Panc1 (cell line): ENCODE results near the gene IQCN. TPM values are rescaled to one million over a fixed set of nuclear protein-coding genes. Genes with fewer than 3 reads are reported as not detected.

ENCODE experiments used
- ATAC-seq: fragments of 200-7000 bp; cut with Tn5 transposase; 2 replicates; pipeline ENCODE4 v1.9.1; 2020; ENCODE audit warnings: mild to moderate bottlenecking, moderate library complexity
- BruUV-seq: library from RNA; stranded (reverse); fragments of 400-500 nt; replicated peaks from 2 replicates; lab custom pipeline; 2021; lab: Mats Ljungman, UMichigan
- CTCF ChIA-PET: fragments of 300-600 bp; sonication (Branson Sonifier 250); formaldehyde crosslinking; loops from one replicate; lab custom pipeline; 2022; ENCODE audit warnings: antibody characterized with exemption; lab: Charles Lee
- POLR2A ChIA-PET: fragments of 300-600 bp; sonication (Branson Sonifier 250); formaldehyde crosslinking; loops from one replicate; lab custom pipeline; 2022; ENCODE audit warnings: antibody characterized with exemption; lab: Charles Lee
- DNase-seq: peaks from one replicate; pipeline ENCODE4 v3.0.0-alpha.2; 2010; ENCODE audit warnings: low read depth, low spot score
- H3K27ac ChIP-seq: 2 replicates; pipeline ENCODE4 v1.5.1; 2011; ENCODE audit warnings: mild to moderate bottlenecking, low read length, inconsistent platforms
- H3K27me3 ChIP-seq: fragments of 200-500 bp; sonication (Bioruptor generic); 2 replicates; pipeline ENCODE4 v1.6.0; 2014; ENCODE audit warnings: low read length, inconsistent platforms; ENCODE audit not compliant: control insufficient read depth, insufficient read depth
- H3K36me3 ChIP-seq: fragments of 200-500 bp; sonication (Bioruptor generic); 2 replicates; pipeline ENCODE4 v1.5.1; 2014; ENCODE audit warnings: inconsistent platforms, mild to moderate bottlenecking, low read length, moderate library complexity; ENCODE audit not compliant: control insufficient read depth, insufficient read depth
- H3K4me1 ChIP-seq: 2 replicates; pipeline ENCODE4 v1.5.1; 2011; ENCODE audit warnings: inconsistent platforms, mild to moderate bottlenecking, low read length, moderate library complexity; ENCODE audit not compliant: control insufficient read depth, insufficient read depth
- H3K4me3 ChIP-seq, 2 experiments: 2 replicates each; pipeline ENCODE4 v1.5.1; 2011 to 2012; ENCODE audit warnings: low read depth in 2 of 2, low read length in 2 of 2, mild to moderate bottlenecking in 2 of 2, inconsistent platforms in 1 of 2, moderate library complexity in 1 of 2
- H3K9me3 ChIP-seq: fragments of 200-500 bp; sonication (Bioruptor generic); 2 replicates; pipeline ENCODE4 v1.5.1; 2014; ENCODE audit warnings: low read depth, mild to moderate bottlenecking, inconsistent platforms, low read length, moderate library complexity; ENCODE audit not compliant: control insufficient read depth, insufficient read depth
- CTCF ChIP-seq: fragments of 450-650 bp; IDR thresholded peaks from 2 replicates; pipeline ENCODE4 v1.5.1; 2017; ENCODE audit warnings: mild to moderate bottlenecking
- POLR2AphosphoS5 ChIP-seq: IDR thresholded peaks from 2 replicates; pipeline ENCODE4 v1.6.1; 2012; ENCODE audit warnings: mild to moderate bottlenecking, low read depth, low read length, moderate library complexity
- SIN3A ChIP-seq: IDR thresholded peaks from 2 replicates; pipeline ENCODE4 v1.6.1; 2012; ENCODE audit warnings: low read depth, mild to moderate bottlenecking, low read length, moderate library complexity, borderline replicate concordance; ENCODE audit not compliant: insufficient read depth
- TCF7L2 ChIP-seq: IDR thresholded peaks from 2 replicates; pipeline ENCODE4 v1.6.1; 2011; ENCODE audit warnings: mild to moderate bottlenecking, low read depth, low read length, inconsistent platforms
- in situ Hi-C: cut with HindIII; loops from 2 replicates; pipeline ENCODE4 v1.10.0; 2016; ENCODE audit warnings: low sequenced_read_pairs, low pct_unique_long_range_greater_than_20kb
- intact Hi-C: fragments of 100-400 bp; cut with micrococcal nuclease; formaldehyde crosslinking; loops from one replicate; pipeline ENCODE4 v1.10.0; 2022; ENCODE audit not compliant: unreplicated experiment
- total RNA-seq: library from RNA; stranded (reverse); gene quantifications from one replicate; pipeline ENCODE4 v1.2.1, GENCODE V29; 2021; ENCODE audit not compliant: unreplicated experiment
- TF ChIP-seq, protein P1 (sequence below), 2 experiments: IDR thresholded peaks; 2 replicates each; pipeline ENCODE4 v1.6.1; 2011 to 2012; ENCODE audit warnings: low read depth in 2 of 2, control low read depth in 1 of 2, low read length in 1 of 2, mild to moderate bottlenecking in 1 of 2, moderate library complexity in 1 of 2; ENCODE audit not compliant: insufficient read depth in 1 of 2

IQCN gene
- total RNA-seq, 1 experiment from 2014 or later, result 2.5 TPM

GRCh38 chr19:18313398-18313797 is 39.1 kb upstream of the IQCN start:
- TF ChIP-seq CTCF (no peak), POLR2AphosphoS5 (no peak), TCF7L2 (no peak), SIN3A (no peak)
- TF ChIP-seq, protein P1, sequence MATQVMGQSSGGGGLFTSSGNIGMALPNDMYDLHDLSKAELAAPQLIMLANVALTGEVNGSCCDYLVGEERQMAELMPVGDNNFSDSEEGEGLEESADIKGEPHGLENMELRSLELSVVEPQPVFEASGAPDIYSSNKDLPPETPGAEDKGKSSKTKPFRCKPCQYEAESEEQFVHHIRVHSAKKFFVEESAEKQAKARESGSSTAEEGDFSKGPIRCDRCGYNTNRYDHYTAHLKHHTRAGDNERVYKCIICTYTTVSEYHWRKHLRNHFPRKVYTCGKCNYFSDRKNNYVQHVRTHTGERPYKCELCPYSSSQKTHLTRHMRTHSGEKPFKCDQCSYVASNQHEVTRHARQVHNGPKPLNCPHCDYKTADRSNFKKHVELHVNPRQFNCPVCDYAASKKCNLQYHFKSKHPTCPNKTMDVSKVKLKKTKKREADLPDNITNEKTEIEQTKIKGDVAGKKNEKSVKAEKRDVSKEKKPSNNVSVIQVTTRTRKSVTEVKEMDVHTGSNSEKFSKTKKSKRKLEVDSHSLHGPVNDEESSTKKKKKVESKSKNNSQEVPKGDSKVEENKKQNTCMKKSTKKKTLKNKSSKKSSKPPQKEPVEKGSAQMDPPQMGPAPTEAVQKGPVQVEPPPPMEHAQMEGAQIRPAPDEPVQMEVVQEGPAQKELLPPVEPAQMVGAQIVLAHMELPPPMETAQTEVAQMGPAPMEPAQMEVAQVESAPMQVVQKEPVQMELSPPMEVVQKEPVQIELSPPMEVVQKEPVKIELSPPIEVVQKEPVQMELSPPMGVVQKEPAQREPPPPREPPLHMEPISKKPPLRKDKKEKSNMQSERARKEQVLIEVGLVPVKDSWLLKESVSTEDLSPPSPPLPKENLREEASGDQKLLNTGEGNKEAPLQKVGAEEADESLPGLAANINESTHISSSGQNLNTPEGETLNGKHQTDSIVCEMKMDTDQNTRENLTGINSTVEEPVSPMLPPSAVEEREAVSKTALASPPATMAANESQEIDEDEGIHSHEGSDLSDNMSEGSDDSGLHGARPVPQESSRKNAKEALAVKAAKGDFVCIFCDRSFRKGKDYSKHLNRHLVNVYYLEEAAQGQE (IDR thresholded peaks at IDR 0.05; ENCODE audit: insufficient read depth in 1 of 2, low read depth in 2 of 2, low read length in 1 of 2), result no peak
- H3K9me3 ChIP-seq, result no peaks in the 10 kb centered on the region
- ChIA-PET POLR2A (no interaction called here), CTCF (no interaction called here)
- DNase-seq (no peak), ATAC-seq (no peak)
- H3K36me3 ChIP-seq, result no peaks in the 10 kb centered on the region
- in situ Hi-C loops, result no loop called here
- BruUV-seq, result no TSS peak
- H3K27me3 ChIP-seq, result no peaks in the 10 kb centered on the region
- H3K4me3 ChIP-seq, result no peak overlapping the region
- H3K4me1 ChIP-seq, result peaks cover 13% of the 10 kb centered on the region; the same call in 1 of the 2 replicates
- intact Hi-C loops, result no loop called here
- H3K27ac ChIP-seq, result no peak overlapping the region

GRCh38 chr19:18312092-18312534 is 37.9 kb upstream of the IQCN start:
- in situ Hi-C loops, result no loop called here
- TF ChIP-seq POLR2AphosphoS5 (no peak), TCF7L2 (no peak), CTCF (no peak), SIN3A (no peak)
- TF ChIP-seq, protein P1 (IDR thresholded peaks at IDR 0.05; ENCODE audit: insufficient read depth in 1 of 2, low read depth in 2 of 2, low read length in 1 of 2), result no peak
- no peaks in the 10 kb centered on the region for H3K9me3 ChIP-seq
- intact Hi-C loops, result no loop called here
- ChIA-PET CTCF (no interaction called here), POLR2A (no interaction called here)
- DNase-seq, result no peak
- peaks cover 23% of the 10 kb centered on the region for H3K4me1 ChIP-seq
- H3K4me3 ChIP-seq, result no peak overlapping the region
- ATAC-seq, result no peak
- no TSS peak for BruUV-seq
- H3K27ac ChIP-seq, result no peak overlapping the region
- H3K36me3 ChIP-seq, result no peaks in the 10 kb centered on the region
- no peaks in the 10 kb centered on the region for H3K27me3 ChIP-seq
